Fibroblast of pulmonary artery (primary cell): ENCODE measurements around the gene CYP2F1.
"Not testable (repeated sequence)": the region's sequence is repeated elsewhere in the genome, so short reads cannot be mapped to it uniquely, and the experiment has no call there.

ENCODE experiments used
- DNase-seq: peaks from one replicate; pipeline ENCODE4 v3.0.0-alpha.2; 2010; ENCODE audit warnings: low read depth
- H3K4me3 ChIP-seq: replicated peaks from 2 replicates; pipeline ENCODE4 v1.5.1; 2011; ENCODE audit warnings: low read depth, mild to moderate bottlenecking, control low read depth, low read length, moderate library complexity
- CTCF ChIP-seq: IDR thresholded peaks from 2 replicates; pipeline ENCODE4 v1.5.1; 2011; ENCODE audit warnings: mild to moderate bottlenecking, control low read depth, low read length, inconsistent platforms; ENCODE audit errors: missing control alignments

CYP2F1 gene

GRCh38 chr19:41111296-41111695, 2.9 kb upstream of the CYP2F1 start:
- TF ChIP-seq CTCF, result no peak
- DNase-seq, result no peak

GRCh38 chr19:41111750-41112295, 2.4 kb upstream of the CYP2F1 start:
- TF ChIP-seq CTCF, result no peak
- no peak for DNase-seq
- no peak overlapping the region for H3K4me3 ChIP-seq

More at GRCh38 chr19:41111296-41111695, 2.9 kb upstream of the CYP2F1 start:
- H3K4me3 ChIP-seq, result no peak overlapping the region

- no peak overlapping the region for H3K4me3 ChIP-seq
- no peak for DNase-seq
- TF ChIP-seq CTCF, result no peak
These were observed 1.4 kb upstream of the CYP2F1 start for GRCh38 chr19:41112728-41113290.

- no peak for DNase-seq
- TF ChIP-seq CTCF, result no peak
- no peak overlapping the region for H3K4me3 ChIP-seq
These were observed 2.0 kb downstream of the CYP2F1 start for GRCh38 chr19:41116261-41116660.

GRCh38 chr19:41120929-41121911, 7.0 kb downstream of the CYP2F1 start:
- DNase-seq, H3K4me3 ChIP-seq: not testable (repeated sequence)

- DNase-seq, H3K4me3 ChIP-seq: not testable (repeated sequence)
These were observed 8.6 kb downstream of the CYP2F1 start for GRCh38 chr19:41122846-41123245.

GRCh38 chr19:41123716-41124294, 9.6 kb downstream of the CYP2F1 start:
- TF ChIP-seq CTCF, result no peak
- no peak overlapping the region for H3K4me3 ChIP-seq
- DNase-seq, result no peak
